HG02623 (cell line): ENCODE results near the gene TCF3.
"Not testable (repeated sequence)": the region's sequence is repeated elsewhere in the genome, so short reads cannot be mapped to it uniquely, and the experiment has no call there.

Experiments used
- ATAC-seq: cut with Tn5 transposase; IDR thresholded peaks from one replicate; pipeline ENCODE4 v1.9.1; 2021; ENCODE audit warnings: moderate library complexity; ENCODE audit not compliant: unreplicated experiment

Gene TCF3

DNA sequence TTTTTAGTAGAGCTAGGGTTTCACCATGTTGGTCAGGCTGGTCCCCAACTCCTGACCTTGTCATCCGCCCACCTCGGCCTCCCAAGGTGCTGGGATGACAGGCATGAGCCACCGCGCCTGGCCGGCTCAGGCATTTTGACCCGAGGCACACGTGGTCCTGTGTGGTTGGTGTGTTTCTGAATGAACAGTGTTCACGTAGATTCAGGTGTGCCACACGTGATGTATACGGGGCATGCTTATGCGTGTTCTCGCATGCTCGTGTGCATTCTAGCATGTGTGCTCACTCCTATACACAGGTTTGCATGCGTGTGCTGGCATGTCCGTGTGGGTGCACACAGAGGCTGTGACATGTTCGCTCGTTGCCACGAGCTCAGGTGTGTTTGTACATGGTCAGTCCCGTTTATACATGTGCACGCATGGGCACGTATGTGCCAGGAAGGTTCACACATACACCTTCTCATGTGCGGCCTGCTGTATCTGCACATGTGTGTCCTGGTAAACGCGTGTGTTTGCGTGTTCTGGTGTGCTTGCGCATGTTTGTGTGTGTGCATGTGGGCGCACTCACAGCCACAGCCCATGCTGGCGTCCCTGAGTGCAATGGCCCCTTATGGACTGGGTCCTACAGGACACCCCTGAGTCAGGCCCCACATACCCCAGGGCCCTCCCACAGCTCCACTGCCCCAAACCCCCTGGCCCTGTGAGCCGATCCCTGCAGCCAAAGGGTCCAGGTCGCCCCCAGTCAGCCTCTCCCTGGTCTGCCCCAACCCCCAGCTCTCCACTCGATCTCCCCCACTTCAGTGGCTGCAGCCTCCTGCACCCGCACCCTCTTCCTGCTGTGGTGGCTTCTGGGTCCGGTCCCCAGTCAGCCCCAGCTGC lies 20.6 kb upstream of the TCF3 start:
- no peak for ATAC-seq

DNA sequence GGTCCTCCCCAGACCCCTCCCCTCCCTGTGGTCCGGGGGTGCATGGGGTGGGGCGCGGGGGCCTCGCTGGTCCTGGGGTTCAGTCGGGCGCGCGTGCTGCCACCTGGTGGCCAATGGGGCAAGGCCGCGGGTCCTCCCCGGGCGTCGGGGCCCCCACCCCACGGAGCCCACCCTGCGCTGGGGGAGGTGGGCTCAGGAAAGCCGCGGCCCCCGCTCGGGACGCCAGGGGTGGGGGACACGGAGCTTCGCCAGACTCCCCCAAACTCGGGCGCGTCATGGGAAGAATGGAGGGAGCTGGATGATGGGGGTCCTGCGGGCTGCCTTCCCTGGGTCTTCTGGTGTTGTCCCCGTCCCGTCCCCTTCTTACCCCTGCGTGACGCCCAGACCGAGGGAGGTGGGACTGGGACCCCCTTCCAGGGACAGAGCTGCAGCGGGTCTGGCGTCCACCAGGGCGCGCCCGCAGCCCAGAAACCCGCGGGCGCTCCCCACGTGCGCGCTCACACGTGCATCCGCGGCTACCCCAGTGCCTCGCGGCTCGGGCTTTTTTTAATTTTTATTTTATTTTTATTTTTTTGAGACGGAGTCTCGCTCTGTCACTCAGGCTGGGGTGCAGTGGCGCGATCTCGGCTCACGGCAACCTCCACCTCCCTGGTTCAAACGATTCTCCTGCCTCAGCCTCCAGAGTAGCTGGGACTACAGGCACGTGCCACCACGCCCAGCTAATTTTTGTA lies 19.8 kb upstream of the TCF3 start:
- no peak for ATAC-seq

DNA sequence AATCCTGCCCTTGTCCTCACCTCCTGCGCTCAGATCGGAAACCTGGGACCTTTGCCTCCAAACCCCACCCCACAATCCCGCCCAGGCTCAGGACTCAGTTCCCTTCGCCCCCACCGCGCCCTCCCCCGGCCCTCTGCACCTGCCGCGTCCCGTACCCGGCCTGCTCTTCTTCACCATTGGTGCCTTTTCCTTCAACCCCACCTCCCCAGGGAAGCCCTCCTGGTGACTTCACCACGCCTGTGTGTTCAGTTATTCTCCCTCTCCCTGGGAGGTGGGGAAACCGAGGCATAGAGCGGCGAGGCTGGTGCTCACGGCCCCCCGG lies 19.3 kb upstream of the TCF3 start:
- ATAC-seq, result no peak

DNA sequence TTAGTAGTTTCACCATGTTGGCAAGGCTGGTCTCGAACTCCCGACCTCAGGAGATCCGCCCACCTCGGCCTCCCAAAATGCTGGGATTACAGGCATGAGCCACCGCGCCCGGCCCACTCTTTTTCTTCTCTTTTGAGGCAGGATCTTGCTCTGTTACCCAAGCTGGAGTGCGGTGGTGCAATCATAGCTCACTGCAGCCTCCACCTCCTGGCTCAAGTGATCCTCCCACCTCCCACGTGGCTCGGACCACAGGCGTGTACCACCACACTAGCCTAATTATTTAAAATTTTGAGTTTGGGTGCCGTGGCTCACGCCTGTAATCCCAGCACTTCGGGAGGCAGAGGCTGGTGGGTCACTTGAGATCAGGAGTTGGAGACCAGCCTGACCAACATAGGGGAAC lies 18.3 kb upstream of the TCF3 start:
- ATAC-seq, result not testable (repeated sequence)

DNA sequence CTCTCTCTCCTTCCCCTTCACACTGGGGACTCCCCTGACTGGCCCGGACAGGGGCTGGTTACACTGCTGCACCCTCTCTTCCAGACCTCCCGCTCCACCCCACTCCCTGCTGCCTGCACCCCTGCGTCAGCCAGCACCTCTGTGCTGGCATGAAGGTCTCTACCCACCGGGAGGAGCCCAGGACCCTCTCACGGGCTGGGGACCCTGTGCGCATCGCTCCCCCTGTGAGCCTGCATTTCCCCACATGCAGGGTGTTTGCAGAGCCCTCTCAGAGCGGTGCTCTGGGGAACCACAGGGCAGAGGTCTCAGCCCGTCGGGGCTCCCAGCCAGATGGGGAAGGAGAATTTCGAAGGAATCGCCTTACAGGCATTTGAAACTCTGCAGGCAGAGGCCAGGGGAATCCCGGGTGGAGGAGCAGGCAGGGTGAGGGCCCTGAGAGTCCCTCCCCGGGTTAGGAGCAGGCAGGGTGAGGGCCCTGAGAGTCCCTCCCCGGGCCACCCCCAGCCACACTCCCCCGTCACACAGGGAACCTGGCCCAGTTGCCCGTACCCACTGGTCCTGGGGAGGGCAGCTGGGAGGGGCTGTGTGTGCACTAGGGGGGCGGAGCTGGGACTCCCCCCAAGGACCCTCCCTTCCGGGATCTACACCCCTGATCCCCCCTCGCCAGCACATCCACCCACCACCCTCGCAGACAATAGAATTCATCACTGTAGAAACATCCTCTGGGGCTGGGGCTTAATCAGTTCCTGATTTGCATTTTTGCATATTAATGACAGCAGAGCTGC lies 16.3 kb upstream of the TCF3 start:
- no peak for ATAC-seq

DNA sequence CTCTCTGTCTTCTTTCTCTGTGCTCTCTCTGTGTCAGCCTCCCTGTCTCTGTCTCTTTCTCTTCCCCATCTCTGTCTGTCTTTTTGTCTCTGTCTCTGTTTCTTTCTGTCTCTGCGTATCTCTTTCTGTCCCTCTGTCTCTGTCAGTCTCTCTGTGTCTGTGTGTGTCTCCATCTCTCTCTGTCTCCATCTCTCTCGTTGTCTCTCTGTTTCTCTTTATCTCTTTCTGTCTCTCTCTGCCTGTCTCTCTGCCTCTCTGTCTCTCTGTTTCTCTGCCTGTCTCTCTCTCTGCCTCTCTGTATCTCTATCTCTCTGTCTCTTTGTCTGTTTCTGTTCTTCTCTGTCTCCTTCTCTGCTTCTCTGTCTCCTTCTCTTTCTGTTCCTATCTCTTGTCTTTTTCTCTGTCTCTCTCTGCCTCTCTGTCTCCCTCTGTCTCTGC lies 15.7 kb upstream of the TCF3 start:
- ATAC-seq, result no peak

DNA sequence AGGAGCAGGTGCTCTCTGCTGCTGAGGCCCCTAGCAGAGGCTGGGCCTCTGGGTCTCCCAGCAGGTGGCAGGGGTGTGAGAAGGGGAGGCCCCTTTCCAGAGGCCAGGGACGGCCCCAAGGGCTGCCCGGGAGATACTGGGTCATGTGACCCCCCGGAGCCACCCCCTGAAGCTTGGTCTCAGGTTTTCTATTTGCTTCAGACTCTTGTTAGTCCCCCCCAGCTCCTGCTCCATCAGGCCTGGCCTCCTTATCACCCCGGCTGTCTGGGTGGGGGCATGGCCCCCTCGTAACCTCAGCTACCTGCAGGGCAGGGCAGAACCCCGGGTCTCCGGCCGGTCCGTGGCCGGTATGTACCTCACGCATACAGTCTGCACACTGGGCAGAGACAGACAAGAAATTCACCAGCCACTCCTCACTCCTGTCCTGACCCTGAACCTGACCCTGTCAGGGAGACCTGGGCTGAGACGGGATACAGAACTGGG lies 13.2 kb upstream of the TCF3 start:
- no peak for ATAC-seq

DNA sequence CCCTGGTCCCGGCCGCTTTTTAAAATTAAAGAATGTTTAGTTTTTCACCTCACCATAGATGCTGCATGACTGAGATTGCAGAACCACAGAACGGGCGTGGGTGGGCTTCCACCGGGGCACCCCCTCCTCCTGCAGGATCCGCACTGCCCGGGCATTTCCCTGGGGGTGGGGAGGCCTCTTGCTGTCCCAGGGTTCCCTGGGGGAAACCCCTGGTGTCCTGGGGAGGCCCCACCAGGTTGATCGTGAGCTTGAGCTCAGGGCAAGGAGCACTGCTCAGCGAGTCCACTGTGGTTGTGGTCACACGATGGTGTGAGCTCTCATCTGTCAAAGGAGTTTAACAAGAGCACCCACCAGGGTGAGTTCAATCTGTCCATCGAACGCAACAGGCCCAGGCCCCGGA lies 11.4 kb upstream of the TCF3 start:
- ATAC-seq, result no peak

DNA sequence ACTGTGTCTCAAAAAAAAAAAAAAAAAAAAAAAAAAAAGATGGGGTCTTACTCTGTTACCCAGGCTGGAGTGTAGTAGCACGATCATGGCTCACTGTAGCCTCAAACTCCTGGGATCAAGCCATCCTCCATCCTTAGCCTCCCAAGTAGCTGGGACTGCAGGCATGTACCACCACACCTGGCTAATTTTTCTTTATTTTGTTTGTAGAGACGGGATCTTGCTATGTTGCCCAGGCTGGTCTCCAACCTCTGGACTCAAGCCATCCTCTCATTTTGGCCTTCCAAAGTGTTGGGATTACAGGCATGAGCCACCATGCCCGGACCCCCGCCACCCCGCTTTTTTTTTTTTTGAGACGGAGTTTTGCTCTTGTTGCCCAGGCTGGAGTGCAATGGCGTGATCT lies 10.8 kb upstream of the TCF3 start:
- ATAC-seq, result not testable (repeated sequence)

DNA sequence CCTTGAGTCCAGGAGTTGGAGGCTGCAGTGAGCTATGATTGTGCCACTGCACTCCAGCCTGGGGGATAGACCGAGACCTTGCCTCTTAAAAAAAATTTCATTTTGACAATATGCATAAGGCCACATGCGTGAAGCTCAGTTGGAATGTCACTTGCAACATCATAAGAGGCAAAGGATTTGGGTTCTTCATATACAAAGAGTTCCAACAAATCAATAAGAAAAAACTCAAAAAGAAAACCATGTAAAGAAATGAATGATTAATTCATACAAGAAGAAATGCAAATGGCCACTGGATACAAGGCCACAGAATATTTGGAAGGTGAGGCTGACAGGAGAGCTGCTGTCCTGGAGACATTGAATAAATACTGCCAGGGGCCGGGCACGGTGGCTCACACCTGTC lies 9.6 kb upstream of the TCF3 start:
- no peak for ATAC-seq

DNA sequence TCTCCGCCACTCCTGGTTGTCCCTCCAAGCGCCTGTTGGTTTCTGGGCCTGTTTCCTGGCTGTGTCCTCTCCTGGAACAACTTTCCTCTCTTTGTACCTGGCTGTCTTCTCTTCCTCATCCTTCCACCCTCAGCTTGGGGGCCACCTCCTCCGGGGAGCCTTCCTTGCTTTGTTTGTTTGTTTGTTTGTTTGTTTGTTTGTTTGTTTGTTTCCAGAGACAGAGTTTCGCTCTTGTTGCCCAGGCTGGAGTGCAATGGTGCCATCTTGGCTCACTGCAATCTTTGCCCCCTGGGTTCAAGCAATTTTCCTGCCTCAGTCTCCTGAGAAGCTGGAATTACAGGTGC lies 6.6 kb upstream of the TCF3 start:
- ATAC-seq, result no peak

DNA sequence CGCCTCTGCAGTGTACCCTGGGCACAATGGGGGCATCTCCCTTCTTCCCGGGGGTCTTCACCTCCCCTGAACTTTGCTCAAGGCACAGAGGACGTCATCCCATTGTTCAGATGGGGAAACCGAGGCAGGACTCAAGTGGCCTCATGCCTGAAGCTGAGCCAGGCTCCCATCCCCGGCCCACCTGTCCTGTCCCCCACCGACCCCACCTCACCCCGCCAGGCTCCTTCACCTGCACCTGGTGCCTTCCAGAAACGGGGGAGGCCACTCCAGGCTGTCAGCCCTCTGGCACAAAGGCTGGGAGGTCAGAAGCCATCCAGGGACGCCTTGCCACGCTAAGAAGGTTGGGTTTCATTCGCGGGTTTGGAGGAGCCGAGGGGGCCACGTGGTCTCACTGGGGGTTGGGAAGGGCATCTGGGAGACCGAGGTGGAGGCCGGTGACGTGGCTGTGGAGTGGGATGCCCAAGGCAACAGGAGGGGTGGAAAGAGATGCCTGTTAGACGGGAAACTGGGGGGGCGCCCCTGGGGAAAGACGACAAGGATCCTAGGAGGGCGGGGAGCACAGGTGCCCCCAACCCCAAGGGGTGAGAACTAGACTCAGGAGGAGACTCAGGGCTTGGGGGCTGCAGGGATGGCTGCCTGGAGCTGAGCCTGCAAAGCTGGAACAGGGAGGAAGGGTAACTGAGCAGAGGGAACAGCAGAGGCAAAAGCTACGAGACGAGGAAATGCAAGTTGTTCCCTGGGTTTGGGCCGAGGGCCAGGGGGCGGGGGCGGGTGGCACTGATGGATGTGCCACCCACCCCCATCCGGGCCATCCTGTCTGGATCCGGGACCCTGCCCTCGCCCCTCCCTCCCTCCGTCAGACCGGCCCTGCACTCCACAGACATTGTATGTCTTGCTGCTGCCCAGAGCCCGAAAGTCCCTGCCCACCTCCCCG lies 6.0 kb upstream of the TCF3 start:
- no peak for ATAC-seq

DNA sequence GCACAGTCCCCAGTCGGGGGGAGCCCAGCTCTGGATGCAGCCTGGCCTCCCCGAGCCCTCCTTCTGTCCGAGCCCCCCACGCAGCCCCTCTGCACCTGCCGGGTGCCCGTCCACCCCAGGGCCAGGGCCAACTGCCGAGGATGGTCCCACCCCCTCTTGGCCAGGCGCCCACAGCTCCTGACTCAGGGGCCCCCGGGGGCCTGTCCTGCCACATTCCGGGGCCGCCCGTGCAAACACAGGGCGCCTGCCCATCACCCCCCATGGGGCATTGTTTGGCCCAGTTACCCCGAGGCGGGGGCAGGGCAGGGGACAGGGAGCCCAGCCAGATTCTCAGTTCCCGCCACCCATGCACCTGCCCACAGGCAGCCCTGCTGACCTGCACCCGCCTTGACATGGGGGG lies 5.3 kb upstream of the TCF3 start:
- ATAC-seq, result no peak

DNA sequence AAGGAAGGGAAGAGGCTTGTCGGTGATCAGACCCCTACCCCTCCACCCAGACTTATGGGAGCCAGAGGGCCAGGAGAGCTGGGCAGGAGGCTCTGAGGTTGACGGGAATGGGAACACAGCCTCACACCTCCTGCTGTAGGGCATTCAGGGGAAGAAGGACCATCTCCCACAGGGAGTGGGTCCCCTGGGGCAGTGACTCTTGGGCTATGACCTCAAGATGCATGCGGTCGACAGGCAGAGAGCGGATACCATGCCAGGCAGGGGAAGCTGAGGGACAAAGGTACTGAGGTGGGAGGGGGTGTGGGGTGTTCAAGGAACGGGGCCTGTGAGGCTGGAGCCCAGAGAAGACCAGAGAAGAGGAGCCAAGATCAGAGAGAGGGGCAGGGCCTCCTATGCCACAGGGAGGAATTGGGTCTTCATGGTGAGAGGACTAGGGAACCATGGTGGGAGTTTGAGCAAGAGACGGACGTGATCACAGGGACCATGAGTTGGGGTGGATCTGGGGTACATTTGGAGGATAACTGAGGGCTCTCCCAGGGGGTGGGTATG lies 4.6 kb upstream of the TCF3 start:
- ATAC-seq, result no peak

DNA sequence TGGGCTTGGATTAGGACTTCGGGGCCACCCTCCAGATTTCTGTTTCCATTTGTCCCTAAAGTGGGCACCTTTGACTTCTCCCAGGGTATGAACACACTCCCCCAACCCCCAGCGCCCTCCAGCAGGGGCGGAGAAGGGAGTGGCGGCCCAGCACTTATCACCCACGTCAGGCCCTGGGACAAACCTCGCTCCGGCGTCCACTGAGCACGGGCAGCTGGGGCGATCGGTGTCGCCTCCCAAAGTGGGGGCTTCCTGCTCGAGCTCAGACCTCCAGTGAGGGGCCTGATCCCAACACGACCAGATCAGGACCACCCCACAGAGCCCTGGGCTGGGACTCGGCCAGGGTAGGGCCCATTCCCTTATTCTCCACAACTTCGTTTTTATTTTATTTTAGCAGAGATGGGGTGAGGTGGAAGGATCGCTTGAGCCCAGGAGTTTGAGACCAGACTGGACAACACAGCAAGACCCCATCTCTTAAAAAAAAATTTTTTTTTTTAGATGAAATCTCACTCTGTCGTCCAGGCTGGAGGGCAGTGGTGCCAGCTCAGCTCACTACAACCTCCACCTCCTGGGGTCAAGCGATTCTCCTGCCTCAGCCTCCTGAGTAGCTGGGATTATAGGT lies 3.7 kb upstream of the TCF3 start:
- ATAC-seq, result no peak

DNA sequence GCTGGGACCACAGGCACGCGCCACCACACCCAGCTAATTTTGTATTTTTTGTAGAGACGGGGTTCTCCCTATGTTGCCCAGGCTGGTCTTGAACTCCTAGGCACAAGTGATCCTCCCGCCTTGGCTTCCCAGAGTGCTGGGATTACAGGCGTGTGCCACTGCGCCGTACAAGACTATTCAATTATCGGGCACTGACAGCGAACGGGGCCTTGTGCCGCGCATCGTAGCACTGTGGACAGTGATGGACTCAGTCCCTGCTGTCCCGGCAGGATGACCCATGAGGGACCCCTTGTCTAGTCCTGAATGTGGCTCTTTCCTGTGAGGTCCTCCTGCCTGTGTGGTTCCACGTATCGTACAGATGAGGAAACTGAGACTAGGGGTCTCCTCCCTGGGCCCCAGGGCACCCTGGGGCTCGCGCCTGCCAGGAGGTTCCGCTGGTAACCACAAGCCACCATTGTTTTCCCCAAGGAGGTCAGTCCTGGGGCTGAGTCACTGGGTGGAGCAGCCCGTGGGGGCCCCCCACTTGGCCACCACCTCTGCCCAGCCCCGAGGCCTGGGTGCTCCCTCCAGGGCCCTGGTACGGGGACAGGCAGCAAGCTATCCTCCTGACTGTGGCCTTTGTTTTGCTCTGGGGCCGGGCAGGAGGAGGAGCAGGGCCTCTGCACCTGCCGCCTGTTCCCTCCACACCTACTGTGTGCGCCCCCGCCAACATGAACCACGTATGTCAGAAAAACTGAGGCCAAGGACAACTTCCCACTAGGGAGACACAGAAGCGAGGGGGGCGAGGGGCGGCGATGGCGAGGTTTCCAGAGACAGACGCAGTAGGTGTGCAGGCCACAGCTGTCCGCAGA lies 2.9 kb upstream of the TCF3 start:
- ATAC-seq, result no peak

DNA sequence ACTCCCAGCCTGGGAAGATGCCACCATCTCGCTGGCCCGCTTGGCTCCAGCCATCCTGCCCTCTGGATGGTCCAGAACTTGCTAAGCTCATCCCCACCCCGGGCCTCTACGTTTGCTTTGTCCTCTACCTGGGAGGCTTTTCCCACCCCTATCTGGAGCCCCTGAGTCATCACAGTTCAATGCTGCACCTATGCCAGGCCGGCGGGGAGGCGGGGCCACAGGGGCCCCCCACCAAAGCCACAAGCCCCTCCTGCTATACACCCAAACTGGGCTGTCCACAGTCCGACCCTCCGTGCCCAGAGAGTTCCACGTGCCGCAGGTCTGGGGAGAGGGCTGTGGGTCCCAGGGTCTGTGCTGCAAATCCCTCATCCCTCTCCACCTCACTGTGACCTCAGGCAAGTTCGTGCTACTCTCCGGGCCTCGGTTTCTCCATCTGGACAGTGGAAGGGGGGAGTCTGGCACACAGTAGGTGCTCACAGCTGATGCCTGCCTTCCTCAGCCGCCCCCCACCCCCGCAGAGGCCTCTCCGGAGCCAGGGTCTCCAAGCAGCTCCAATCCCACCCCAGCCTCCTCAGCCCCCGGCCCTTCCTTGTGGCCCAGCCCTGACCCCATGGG lies 1.9 kb upstream of the TCF3 start:
- no peak for ATAC-seq

DNA sequence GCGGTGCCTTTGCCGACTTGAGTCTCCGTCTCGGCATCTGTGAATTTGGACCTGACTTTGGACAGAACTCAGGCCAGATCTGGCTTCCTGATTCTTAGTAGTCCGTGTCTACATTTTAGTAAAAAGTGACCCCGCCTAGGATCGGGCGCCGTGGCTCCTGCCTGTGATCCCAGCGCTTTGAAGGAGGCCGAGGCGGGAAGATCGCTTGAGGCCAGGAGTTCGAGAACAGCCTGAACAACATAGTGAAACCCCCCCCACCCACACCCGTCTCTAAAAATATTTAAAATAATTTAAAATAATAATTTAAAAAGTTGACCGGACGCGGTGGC lies 849 bp upstream of the TCF3 start:
- ATAC-seq, result no peak
